ENCODE results near the gene UTRN. TPM values are rescaled to one million over a fixed set of nuclear protein-coding genes. Genes with fewer than 3 reads are reported as not detected.

The UTRN gene
- total RNA-seq, 2 donors from 2014 or later = 51.2 to 55.1 TPM

- no peak overlapping the region for H3K27ac Mint-ChIP-seq
- no peaks in the 10 kb centered on the region for H3K9me3 Mint-ChIP-seq
- peaks cover 2% of the 10 kb centered on the region for H3K27me3 Mint-ChIP-seq
- H3K4me1 Mint-ChIP-seq = peaks cover 6% of the 10 kb centered on the region
- no peak for ATAC-seq (replicated peaks)
- no peak overlapping the region for H3K4me3 Mint-ChIP-seq
- no peaks in the 10 kb centered on the region for H3K36me3 Mint-ChIP-seq (ENCODE audit: low read depth)
Measured at GRCh38 chr6:144314003-144314485, 28.9 kb downstream of the UTRN start.

GRCh38 chr6:144314562-144314961 lies 29.4 kb downstream of the UTRN start:
- Mint-ChIP-seq H3K4me1 (peaks cover 6% of the 10 kb centered on the region), H3K27ac (no peak overlapping the region), H3K9me3 (no peaks in the 10 kb centered on the region), H3K4me3 (no peak overlapping the region), H3K36me3 (ENCODE audit: low read depth) (no peaks in the 10 kb centered on the region), H3K27me3 (no peaks in the 10 kb centered on the region)
- no peak for ATAC-seq (replicated peaks)

- H3K27ac Mint-ChIP-seq = no peak overlapping the region
- ATAC-seq (replicated peaks) = no peak
- H3K4me1 Mint-ChIP-seq = peaks cover 6% of the 10 kb centered on the region
- H3K27me3 Mint-ChIP-seq = no peaks in the 10 kb centered on the region
- no peaks in the 10 kb centered on the region for H3K36me3 Mint-ChIP-seq (ENCODE audit: low read depth)
- H3K4me3 Mint-ChIP-seq = no peak overlapping the region
- no peaks in the 10 kb centered on the region for H3K9me3 Mint-ChIP-seq
Measured at GRCh38 chr6:144315226-144315980, 30.3 kb downstream of the UTRN start.

GRCh38 chr6:144315981-144316861 lies 31.1 kb downstream of the UTRN start:
- Mint-ChIP-seq H3K27me3 (no peaks in the 10 kb centered on the region), H3K36me3 (ENCODE audit: low read depth) (no peaks in the 10 kb centered on the region), H3K4me3 (no peak overlapping the region), H3K4me1 (peaks cover 8% of the 10 kb centered on the region), H3K9me3 (no peaks in the 10 kb centered on the region), H3K27ac (no peak overlapping the region)
- no peak for ATAC-seq (replicated peaks)

- Mint-ChIP-seq H3K9me3 (no peaks in the 10 kb centered on the region), H3K27me3 (no peaks in the 10 kb centered on the region), H3K27ac (no peak overlapping the region), H3K36me3 (ENCODE audit: low read depth) (no peaks in the 10 kb centered on the region), H3K4me3 (no peak overlapping the region), H3K4me1 (peaks cover 8% of the 10 kb centered on the region)
- ATAC-seq (replicated peaks) = no peak
Measured at GRCh38 chr6:144316862-144317195, 31.7 kb downstream of the UTRN start.

GRCh38 chr6:144317736-144318135 lies 32.6 kb downstream of the UTRN start:
- H3K4me3 Mint-ChIP-seq = no peak overlapping the region
- no peaks in the 10 kb centered on the region for H3K36me3 Mint-ChIP-seq (ENCODE audit: low read depth)
- peaks cover 8% of the 10 kb centered on the region for H3K4me1 Mint-ChIP-seq
- no peaks in the 10 kb centered on the region for H3K9me3 Mint-ChIP-seq
- no peaks in the 10 kb centered on the region for H3K27me3 Mint-ChIP-seq
- ATAC-seq (replicated peaks) = no peak
- no peak overlapping the region for H3K27ac Mint-ChIP-seq

GRCh38 chr6:144319211-144319610 lies 34.1 kb downstream of the UTRN start:
- H3K4me3 Mint-ChIP-seq = no peak overlapping the region
- H3K36me3 Mint-ChIP-seq (ENCODE audit: low read depth) = no peaks in the 10 kb centered on the region
- no peak overlapping the region for H3K27ac Mint-ChIP-seq
- no peak for ATAC-seq (replicated peaks)
- H3K4me1 Mint-ChIP-seq = peaks cover 8% of the 10 kb centered on the region
- no peaks in the 10 kb centered on the region for H3K27me3 Mint-ChIP-seq
- no peaks in the 10 kb centered on the region for H3K9me3 Mint-ChIP-seq

- Mint-ChIP-seq H3K9me3 (no peaks in the 10 kb centered on the region), H3K4me3 (no peak overlapping the region), H3K27ac (no peak overlapping the region), H3K27me3 (no peaks in the 10 kb centered on the region), H3K36me3 (ENCODE audit: low read depth) (no peaks in the 10 kb centered on the region), H3K4me1 (peaks cover 8% of the 10 kb centered on the region)
- ATAC-seq (replicated peaks) = no peak
Measured at GRCh38 chr6:144320741-144321140, 35.6 kb downstream of the UTRN start.

- H3K9me3 Mint-ChIP-seq = no peaks in the 10 kb centered on the region
- no peaks in the 10 kb centered on the region for H3K36me3 Mint-ChIP-seq (ENCODE audit: low read depth)
- no peak for ATAC-seq (replicated peaks)
- H3K27ac Mint-ChIP-seq = no peak overlapping the region
- H3K27me3 Mint-ChIP-seq = no peaks in the 10 kb centered on the region
- H3K4me1 Mint-ChIP-seq = peaks cover 8% of the 10 kb centered on the region
- H3K4me3 Mint-ChIP-seq = no peak overlapping the region
Measured at GRCh38 chr6:144321839-144322591, 36.9 kb downstream of the UTRN start.

GRCh38 chr6:144325232-144325631 lies 40.1 kb downstream of the UTRN start:
- H3K9me3 Mint-ChIP-seq = no peaks in the 10 kb centered on the region
- H3K4me3 Mint-ChIP-seq = no peak overlapping the region
- H3K27ac Mint-ChIP-seq = no peak overlapping the region
- H3K27me3 Mint-ChIP-seq = no peaks in the 10 kb centered on the region
- H3K4me1 Mint-ChIP-seq = peaks cover 8% of the 10 kb centered on the region
- no peaks in the 10 kb centered on the region for H3K36me3 Mint-ChIP-seq (ENCODE audit: low read depth)
- no peak for ATAC-seq (replicated peaks)

GRCh38 chr6:144326393-144326792 lies 41.3 kb downstream of the UTRN start:
- H3K36me3 Mint-ChIP-seq (ENCODE audit: low read depth) = no peaks in the 10 kb centered on the region
- H3K4me3 Mint-ChIP-seq = no peak overlapping the region
- H3K4me1 Mint-ChIP-seq = no peaks in the 10 kb centered on the region
- no peaks in the 10 kb centered on the region for H3K27me3 Mint-ChIP-seq
- no peak overlapping the region for H3K27ac Mint-ChIP-seq
- no peak for ATAC-seq (replicated peaks)
- no peaks in the 10 kb centered on the region for H3K9me3 Mint-ChIP-seq

- no peak for ATAC-seq (replicated peaks)
- H3K9me3 Mint-ChIP-seq = no peaks in the 10 kb centered on the region
- H3K36me3 Mint-ChIP-seq (ENCODE audit: low read depth) = no peaks in the 10 kb centered on the region
- H3K27ac Mint-ChIP-seq = peak overlapping the region; percentile 10
- H3K4me1 Mint-ChIP-seq = no peaks in the 10 kb centered on the region
- no peak overlapping the region for H3K4me3 Mint-ChIP-seq
- no peaks in the 10 kb centered on the region for H3K27me3 Mint-ChIP-seq
Measured at GRCh38 chr6:144327081-144327480, 41.9 kb downstream of the UTRN start.

GRCh38 chr6:144330017-144330987 lies 45.2 kb downstream of the UTRN start:
- H3K9me3 Mint-ChIP-seq = no peaks in the 10 kb centered on the region
- no peak for ATAC-seq (replicated peaks)
- peak overlapping the region; percentile 58 for H3K27ac Mint-ChIP-seq
- no peak overlapping the region for H3K4me3 Mint-ChIP-seq
- H3K27me3 Mint-ChIP-seq = no peaks in the 10 kb centered on the region
- H3K36me3 Mint-ChIP-seq (ENCODE audit: low read depth) = no peaks in the 10 kb centered on the region
- peaks cover 6% of the 10 kb centered on the region for H3K4me1 Mint-ChIP-seq
